ENCODE measurements around the gene CAPN15.

DNA sequence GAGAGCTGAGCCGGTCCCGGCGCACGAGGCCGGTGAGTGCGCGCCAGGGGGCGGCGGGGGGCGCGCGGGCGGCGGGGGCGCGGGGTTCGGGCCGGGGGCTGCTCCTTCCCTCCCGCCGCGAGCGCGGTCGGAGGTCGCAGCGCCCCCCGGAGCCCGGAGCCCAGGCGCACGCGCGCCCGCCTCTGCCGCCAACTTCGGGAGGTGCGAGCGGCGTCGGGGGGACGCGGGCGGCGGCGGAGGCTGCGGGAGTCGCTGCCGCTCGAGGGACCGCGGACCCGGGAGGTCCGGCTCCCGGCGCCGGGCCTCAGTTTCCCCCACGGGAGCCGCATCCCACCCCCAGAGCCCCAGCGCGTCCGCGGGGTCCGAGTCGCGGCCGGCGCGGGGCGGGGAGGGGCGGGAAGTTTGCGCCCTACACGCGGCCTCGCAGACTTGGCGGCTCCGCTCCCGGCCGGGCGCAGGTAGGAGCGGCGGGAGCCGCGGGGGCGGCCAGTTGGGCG lies 32.7 kb downstream of the CAPN15 start, which contains the start of gene PRR35:
- no peak for TF ChIP-seq POLR2A (IDR thresholded peaks at IDR 0.05)
- TF ChIP-seq, protein P1, sequence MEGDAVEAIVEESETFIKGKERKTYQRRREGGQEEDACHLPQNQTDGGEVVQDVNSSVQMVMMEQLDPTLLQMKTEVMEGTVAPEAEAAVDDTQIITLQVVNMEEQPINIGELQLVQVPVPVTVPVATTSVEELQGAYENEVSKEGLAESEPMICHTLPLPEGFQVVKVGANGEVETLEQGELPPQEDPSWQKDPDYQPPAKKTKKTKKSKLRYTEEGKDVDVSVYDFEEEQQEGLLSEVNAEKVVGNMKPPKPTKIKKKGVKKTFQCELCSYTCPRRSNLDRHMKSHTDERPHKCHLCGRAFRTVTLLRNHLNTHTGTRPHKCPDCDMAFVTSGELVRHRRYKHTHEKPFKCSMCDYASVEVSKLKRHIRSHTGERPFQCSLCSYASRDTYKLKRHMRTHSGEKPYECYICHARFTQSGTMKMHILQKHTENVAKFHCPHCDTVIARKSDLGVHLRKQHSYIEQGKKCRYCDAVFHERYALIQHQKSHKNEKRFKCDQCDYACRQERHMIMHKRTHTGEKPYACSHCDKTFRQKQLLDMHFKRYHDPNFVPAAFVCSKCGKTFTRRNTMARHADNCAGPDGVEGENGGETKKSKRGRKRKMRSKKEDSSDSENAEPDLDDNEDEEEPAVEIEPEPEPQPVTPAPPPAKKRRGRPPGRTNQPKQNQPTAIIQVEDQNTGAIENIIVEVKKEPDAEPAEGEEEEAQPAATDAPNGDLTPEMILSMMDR (IDR thresholded peaks at IDR 0.05): no peak
- TF ChIP-seq EP300 (IDR thresholded peaks at IDR 0.05): no peak
- no peak for TF ChIP-seq POLR2AphosphoS5 (IDR thresholded peaks at IDR 0.05)
